NCI-H187 (cell line): ENCODE data around the gene NR2E1.

Experiments used
- DNase-seq, 2 experiments: peaks; one replicate each; lab custom pipeline; 2025; lab: John Stamatoyannopoulos, UW

NR2E1 gene

GRCh38 chr6:108209738-108210137 is 43.9 kb downstream of the NR2E1 start:
- no peak for DNase-seq

DNA sequence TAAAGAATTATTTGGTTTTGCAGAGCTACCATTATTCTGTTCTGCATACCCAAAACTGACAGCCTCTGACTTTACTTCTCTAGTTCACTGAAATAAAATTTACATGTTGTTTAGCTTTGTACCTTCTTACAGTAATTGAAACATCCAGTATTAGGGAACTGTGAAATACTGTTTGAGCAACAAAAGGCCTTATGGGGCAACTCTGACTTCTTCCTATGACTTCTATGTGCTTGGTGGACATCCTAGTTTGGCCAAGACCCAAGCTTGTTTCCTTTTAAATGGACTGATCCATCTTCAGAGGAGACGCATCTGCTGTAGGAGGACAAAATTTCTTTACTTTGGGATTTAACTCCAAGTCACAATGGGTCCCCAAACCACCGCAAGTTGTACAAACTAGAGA is 44.7 kb downstream of the NR2E1 start:
- DNase-seq, result no peak

DNA sequence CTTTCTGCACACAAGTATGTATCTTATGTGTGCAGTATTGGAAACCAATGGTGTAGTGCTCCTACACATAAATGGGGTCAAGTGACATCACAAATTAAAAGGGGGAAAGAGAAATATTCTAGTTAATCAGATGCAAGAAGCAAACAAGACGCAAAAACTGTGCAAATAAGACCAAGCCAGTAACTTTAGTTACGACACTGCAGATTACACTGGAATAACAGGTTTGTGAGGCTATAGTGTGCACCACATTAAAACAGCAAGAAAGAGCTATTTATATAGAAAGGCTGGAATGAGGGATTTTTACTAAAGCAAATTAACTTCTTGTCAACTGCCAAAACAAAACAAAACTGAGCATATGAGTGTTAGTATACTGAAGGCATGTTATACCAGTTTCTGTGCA is 45.8 kb downstream of the NR2E1 start:
- no peak for DNase-seq

DNA sequence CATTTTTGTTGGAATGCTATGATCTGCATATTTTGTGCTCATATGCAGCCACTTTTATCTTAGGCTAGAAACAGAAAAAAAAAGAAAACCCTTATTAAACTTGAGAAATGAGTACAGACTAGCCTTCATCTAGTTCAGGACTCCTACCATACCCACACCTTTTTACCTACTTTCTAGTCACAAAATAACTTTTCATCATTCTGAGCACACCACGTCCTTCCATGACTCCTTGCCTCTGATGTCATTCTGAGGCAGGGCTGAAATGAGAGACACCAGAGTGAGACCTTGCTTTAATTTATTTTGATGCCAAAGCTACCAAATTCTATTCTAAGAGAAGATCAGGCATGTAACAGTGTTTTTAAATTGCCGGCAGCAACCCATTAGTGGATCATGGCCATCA is 56.2 kb downstream of the NR2E1 start:
- no peak for DNase-seq

GRCh38 chr6:108222504-108222903 is 56.7 kb downstream of the NR2E1 start:
- no peak for DNase-seq

DNA sequence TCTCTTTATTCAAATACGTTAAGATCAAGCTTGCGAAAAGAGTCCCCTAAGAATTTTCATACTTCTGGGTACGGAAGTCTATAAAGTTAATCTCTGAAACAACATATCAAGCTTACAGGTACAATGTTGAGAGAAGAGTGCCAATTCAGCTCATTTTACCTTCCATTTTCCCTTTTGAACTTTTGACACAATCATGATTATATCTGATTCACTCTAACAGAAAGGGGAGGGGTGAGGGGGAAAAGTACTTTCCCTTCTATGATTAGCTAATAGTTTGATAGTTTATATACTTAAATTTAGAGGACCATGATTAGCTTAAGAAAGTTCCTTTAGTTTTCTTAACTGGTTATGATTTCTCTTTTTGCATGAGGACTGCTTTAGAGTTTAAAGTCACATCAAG is 61.5 kb downstream of the NR2E1 start:
- no peak for DNase-seq

DNA sequence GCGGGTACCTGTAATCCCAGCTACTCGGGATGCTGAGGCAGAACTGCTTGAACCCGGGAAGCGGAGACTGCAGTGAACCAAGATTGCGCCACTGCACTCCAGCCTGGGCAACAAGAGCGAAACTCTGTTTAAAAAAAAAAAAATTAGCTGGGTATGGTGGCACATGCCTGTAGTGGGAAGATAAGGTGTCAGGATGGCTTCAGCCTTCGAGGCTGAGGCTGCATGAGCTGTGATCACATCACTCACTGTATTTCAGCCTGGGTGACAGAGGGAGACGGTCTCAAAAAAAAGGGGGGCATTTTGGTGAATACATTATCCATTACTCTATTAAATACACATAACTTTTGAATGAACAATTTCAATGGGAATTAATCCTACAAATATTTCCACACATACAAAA is 62.6 kb downstream of the NR2E1 start:
- DNase-seq, result no peak

DNA sequence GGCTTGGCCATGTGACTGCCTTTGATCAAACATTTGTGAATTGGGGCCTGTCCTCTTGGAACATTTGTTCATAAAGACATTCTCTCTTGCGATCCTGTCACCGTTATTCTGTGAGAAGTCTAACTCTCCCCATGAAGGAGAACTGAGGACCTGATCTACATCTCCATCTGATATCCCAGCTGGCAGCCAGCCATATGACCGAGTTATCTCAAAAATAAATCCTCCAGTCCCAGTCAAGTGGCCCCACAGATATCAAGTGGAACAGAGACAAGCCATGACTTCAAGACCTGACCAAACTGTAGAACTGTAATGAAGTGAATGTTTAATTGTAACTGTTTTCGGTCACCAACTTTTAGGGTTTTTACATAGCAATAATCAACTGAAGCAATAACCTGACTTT is 69.3 kb downstream of the NR2E1 start:
- no peak for DNase-seq

DNA sequence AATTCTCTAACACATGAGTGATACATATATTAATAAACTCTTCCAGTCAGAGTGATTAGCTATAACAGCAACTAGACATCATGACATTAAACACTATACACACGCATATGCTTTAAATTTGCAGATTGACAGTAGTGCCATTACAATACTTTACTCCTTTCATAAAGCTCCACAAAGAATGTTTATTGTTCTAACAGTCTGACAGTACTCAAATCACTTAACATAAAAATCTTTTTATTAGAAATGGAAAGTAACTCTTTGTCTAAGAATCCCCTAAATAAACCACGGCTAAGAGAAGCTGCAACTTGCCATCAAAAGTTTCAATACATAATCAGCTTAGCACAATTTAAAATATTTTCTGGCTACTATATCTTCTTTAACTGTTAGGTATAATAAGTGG is 71.0 kb downstream of the NR2E1 start:
- no peak for DNase-seq

GRCh38 chr6:108238322-108238721 is 72.5 kb downstream of the NR2E1 start:
- no peak for DNase-seq
